Activated CD4-positive, alpha-beta T cell treated with anti-CD3 and anti-CD28 coated beads, Interleukin-2, Interleukin-4, amounts not matched to agents 100 ng/mL and 50 ng/mL, durations not matched to agents 16 hours and 8 hours (primary cell): ENCODE data around the gene LIPJ.

Experiments used
- DNase-seq: peaks from one replicate; pipeline ENCODE4 v3.0.0-alpha.2; 2020; ENCODE audit warnings: low spot score

LIPJ gene

DNA sequence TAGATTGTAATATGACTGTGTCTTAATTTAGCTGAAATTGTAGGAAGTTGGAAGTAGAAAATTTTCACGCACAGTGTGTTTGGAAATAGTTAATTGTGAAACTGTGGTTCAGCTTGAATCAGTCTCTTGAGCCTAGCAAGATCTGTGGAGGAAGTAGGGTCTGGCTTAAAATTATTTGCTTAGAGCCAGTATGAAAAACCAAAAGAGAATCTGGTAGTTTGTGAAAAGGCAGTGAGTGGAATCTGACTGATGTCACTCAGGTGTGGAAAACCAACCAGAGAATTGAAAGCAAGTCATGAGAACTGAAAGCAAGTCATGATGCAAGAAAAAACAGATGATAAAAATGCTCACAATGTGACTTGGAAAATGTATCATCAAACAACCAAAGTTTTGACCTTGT lies 11.5 kb downstream of the LIPJ start:
- DNase-seq, result no peak

DNA sequence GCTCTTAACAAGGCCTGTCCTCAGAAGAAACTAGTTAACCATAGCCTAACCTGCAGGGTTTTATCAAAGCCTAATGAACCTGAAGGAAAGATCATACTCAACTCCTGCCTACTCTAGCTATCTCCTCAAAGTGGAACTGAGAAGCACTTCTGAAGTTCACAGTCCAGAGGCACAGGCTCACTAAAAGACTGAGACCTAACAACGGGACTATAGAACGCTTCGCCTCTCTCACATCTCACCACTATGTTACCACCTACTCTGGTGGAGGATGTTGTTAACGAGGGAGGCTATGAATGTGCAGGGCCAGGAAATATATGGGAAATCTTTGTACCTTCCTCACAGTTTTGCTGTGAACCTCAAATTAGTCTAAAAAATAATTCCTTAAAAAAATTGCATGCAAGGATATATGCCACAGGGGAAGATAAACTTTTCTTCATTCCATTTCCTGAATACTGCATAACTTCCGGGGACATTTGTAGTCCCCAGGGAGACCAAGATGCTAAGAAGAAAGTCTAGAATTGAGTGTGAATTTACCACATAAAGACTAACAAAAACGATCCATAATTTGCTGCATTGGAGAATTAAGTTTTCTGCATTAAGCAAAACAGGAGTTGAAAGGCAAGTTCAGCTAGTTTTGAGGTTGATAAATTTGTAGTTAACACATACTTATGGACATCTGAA lies 21.6 kb downstream of the LIPJ start:
- DNase-seq, result no peak

DNA sequence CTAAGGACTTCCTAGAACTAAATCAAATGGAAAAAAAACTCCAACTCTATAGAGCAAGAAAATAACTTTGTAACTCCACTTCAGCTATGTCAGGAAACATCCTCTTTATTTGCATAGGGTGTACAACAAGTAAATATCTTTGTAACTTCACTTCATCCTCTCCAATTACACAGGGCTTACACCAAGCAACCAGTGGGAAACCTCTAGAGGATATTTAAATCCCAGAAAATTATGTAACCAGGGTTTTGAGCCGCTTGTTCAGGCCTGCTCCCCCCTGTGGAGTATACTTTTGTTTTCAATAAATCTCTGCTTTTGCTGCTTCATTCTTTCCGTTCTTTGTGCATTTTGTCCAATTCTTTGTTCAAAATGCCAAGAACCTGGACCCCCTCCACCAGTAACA lies 22.2 kb downstream of the LIPJ start:
- no peak for DNase-seq

DNA sequence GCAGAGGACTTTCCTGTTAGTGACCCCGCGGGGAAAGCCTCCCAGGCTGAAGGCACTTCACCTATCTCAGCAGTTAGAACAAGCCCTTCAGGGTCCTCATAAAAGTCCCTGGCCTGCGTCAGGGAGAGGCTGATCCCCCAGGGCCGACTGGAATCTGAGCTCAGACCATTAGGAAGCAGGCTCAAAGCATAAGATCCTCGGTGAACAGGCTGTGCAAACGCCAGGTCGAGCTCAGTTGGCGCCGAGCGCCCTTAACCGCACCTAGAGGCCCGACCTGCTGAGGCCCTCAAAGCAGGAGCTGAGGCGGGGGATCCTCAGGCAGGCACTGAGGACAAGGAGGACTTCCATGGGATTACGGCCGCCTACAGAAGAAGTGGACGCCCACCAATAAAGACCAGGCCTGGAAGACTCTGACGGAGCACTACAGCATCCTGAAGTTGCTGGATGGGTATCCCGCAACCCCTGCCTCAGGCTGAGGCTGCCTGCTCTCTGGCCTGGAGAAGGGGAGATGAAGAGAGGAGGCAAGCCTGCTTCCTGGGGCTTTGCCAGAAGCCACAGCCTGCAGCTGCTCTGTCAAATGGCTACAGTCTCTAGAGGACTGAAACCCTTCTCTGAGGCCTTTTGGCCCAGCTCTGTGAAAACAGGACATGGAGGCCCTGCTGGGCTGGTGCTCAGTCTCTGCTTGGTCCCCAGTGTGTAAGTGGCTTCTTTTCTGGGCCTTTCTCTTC lies 29.9 kb downstream of the LIPJ start:
- no peak for DNase-seq

DNA sequence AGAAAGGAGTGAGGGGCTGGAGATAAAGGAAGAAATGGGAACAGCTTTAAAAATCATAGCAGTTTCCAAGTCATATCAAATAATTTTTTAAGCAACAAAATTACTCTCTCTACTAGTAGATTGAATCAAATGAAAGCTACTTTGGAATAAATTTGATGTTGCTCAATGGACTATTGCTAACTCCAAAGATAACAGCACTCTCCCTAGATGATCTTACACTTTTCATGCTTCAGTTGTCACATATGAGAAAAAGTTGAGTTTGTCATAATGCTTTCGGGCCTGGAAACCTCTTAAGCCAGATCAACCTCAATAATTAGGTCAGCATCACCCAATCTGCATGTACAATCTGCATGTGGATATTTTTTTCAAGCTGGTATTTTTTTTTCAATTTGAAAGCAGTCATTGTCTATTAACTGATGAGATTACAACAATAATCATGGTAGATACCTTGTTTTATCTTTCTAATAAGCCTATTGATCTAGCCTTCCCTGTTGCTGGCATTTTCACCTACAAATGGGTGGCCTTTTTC lies 31.3 kb downstream of the LIPJ start:
- DNase-seq, result no peak

DNA sequence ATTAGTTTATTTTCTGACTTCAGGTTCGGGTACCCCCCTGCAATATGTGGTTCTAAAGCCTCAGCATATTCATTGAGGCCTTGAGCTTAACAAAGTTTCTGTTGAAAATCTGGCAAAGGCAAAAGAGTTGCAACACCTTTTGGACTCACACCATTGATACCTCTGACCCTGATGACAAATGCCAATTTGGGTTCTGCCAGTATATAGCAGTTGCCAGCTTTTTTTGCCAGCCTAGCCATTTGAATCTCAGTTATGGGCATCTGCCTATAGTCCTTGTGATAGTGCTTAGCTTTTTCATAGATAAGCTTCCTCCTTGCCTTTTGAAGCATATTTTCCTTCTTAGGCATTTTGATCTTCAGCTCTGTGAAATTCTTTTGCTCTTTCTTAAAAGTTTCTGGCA lies 31.9 kb downstream of the LIPJ start:
- DNase-seq, result no peak

DNA sequence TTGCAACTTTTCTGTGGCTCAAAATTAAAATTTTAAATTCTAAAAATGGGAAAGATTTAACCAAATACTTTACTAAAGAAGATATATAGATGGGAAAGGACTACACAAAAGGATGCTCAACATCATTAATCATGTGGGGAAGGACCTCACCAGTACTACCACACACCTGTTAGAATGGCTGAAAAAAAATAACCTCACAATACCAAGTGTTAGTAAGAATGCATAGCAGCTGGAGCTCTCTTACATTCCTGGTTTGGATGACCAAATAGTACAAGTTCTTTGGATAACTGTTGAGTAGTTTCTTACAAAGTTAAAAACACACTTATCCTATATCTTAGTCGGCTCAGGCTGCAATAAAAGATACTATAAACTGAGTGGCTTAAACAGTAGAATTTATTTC lies 33.9 kb downstream of the LIPJ start:
- DNase-seq, result no peak

DNA sequence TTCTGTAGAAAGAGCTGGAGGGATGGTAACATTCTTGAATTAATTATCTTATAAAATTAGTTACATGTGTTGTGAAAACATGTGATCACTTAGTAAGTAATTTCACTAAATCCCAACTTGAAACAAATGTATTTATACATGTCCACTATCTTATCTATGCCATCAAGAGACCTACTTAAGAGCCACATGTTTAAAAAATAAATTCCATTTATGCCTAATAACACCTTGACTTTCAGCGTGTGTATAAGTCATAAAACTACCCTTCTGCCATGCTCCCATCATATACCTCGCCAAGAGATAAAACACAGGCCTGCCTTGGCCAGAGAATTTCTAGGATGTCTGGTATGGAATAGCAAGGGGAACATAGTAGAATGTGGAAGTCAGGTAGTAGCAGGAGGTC lies 37.3 kb downstream of the LIPJ start:
- DNase-seq, result no peak

DNA sequence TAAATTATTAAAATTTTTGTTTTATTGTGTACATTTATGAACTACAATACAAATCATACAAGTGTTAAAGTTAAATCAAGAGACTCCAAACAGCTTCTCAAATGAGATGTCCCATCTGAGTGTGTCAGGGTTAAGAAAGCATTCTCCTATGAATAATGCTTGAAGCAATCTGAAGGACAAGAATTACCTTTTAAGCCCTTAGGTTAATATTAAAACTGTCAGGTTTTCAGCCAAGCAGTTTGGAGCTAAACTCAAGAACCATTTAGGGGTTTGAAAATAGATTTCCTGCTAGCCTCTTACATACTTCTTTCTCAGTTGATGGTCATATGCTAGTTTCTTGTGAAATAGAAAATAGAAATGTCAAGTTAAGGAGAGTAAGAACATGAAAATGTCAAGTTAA lies 38.3 kb downstream of the LIPJ start:
- DNase-seq, result no peak

DNA sequence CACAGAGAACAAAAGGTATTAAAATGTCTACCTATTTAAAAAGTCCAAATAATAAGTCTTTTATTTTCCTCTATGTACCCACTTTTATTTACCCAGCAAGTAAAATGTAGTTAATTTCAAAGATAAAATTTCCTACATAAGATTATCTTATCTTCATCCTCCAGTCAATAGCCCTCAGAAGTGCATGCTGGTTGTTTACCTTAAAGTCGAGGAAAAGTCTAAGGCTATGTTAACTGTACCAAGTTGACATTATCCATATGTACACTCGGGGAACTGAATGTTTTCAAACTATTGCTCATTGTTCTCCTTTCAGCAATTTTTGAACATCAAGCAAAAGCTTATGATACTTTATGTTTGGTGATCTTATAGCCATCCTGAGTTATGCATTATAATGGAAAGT lies 53.6 kb downstream of the LIPJ start:
- DNase-seq, result no peak

DNA sequence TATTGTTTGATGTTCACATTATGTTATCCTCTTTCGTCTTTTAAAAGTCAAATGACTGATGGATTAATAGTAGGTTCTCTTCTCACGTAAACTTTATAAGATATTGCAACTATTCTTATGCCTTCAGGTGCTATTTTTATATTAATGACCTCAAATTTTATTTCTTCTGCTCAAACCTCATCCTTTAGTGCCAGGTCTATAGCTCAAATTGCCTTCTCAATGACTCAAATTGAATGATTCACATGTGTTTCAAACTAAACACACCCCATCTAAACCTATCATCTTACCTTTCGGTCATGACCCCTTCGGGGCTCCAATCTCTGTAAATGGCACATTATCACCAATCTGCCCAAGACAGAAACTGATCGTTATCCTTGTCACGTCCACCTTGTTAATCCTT lies 55.6 kb downstream of the LIPJ start:
- no peak for DNase-seq

DNA sequence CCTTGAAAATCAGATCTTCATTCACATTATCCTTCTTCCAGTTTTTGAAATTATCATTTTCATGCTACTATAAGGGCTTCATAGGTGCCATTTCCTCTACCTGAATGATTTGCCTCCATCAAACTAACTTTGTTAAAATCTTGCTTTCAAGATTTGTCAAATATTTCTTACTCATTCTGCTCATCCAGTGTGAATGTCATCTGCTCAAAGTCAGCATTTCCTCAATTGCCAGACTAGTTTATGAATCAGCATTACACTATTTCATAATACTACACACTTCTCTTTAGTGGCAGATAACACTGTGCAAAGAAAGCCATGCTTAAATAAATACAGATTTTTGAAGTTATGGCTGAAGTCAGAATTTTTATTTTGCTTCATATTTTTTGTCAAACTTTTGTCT lies 56.4 kb downstream of the LIPJ start:
- DNase-seq, result peak; percentile 55

DNA sequence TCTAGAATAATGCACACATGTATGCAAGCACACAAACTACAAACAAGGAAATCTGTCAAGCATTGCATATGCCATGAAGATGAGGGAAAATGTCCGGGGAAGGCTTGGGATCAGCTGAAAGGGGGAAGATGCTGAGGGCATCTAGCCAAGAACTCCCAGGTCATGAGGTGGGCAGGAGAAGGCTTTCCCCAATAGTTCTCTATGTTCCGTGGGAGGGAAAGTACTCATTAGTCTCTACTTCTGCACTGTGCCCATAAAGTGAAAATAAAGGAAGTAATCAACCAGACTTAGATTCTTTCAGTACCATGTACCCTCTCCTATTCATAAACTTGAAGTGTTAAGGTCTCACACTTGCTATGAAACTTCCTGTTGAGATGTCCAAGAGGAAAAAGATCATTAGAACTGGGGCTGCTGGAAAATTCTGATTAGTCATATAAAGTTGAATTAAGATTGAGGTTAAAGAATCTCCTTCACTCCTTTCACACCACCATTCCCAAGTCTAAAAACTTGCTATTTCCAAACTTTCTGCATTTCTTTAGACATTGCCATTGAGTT lies 60.6 kb downstream of the LIPJ start:
- DNase-seq, result no peak

DNA sequence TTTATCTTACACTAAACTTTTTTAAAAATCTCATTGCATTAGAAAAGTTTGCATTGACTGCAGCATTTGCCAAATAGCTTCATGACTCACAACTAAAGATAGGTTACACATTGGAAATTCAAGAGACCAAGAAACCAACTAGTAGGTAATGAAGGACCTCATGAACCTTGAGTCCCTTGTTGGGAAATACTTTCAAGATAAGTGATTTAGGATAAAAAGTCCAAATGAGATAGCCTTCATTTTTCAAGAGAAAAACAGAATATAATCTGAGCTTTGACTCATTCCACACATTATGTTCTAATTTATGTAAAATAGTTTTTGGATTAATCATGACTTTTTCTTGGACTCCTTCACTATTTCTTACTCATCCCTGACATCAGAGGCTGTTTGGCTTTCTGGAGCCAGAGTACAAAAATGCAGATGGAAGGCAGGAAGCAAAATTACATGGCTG lies 64.6 kb downstream of the LIPJ start:
- no peak for DNase-seq

DNA sequence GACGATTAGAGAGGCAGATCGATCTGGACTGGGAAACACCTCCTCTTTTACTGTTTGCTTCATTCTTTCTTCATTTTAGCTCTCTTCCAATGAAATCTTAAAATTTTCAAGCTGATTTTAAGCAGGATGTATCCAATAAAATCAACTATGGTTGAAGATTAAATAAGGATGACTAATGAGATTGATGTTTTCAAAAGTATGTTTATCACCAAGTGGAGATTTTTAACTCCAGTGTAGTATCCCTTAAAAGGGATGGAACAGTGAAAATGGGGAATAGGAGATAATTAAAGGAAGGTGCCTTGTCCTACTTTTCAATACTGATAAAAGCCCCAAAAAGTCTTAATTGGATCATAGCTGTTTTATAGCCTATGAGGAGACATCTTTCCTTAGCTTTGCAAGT lies 66.1 kb downstream of the LIPJ start:
- DNase-seq, result no peak
